ENCODE results near the gene PRKG1. TPM values are rescaled to one million over a fixed set of nuclear protein-coding genes. Genes with fewer than 3 reads are reported as not detected.

The PRKG1 gene
- total and polyA plus RNA-seq, 2 of the 8 experiments (the other 6 are each of a cell fraction or from before 2014, with no cell fraction given), result 4.2 to 15.2 TPM

DNA sequence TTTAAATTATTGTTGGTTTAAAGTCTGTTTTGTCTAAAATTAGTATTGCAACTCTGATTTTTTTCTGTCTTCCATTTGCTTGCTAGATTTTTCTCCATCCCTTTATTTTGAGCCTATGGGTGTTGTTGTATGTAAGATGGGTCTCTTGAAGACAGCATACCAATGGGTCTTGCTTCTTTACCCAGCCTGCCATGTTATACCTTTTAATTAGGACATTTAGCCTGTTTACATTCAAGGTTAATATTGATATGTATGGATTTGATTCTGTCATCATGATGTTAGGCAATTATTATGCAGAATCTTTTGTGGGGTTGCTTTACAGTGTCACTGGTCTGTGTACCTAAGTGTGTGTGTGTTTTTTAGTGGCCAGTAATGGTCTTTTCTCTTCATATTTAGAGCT is 906.5 kb downstream of the PRKG1 start:
- H2AFZ ChIP-seq (ENCODE audit: low read length), result no peak overlapping the region
- H3K36me3 ChIP-seq (ENCODE audit: control insufficient read depth in 2 of 4, insufficient read depth in 4 of 4, low read length in 3 of 4), result no peaks in the 10 kb centered on the region
- no peak overlapping the region for H3K18ac ChIP-seq (ENCODE audit: extremely low read depth, low read length)
- no peak overlapping the region for H3K4ac ChIP-seq (replicated peaks; ENCODE audit: insufficient read length, low read depth, low read length)
- H3K27ac ChIP-seq (ENCODE audit: low read depth, low read length), result no peak overlapping the region
- ChIA-PET CTCF (ENCODE audit: partially characterized antibody) (interaction anchor here (0.7 to 2.0 kb wide), 4 partner anchors 10 to 106 kb away, joined by 3 to 8 read pairs (median 4); no protein-coding TSS in a partner anchor), POLR2A (ENCODE audit: partially characterized antibody) (no interaction called here)
- H3K23me2 ChIP-seq (ENCODE audit: low read depth, low read length), result no peaks in the 10 kb centered on the region
- H3K79me2 ChIP-seq (ENCODE audit: control insufficient read depth in 1 of 2, insufficient read depth in 2 of 2, low read length in 2 of 2), result no peaks in the 10 kb centered on the region
- no peak overlapping the region for H2BK15ac ChIP-seq (ENCODE audit: low read length)
- no peak overlapping the region for H3K4me3 ChIP-seq (ENCODE audit: extremely low read depth in 1 of 4, insufficient read depth in 2 of 4, low read depth in 3 of 4, low read length in 4 of 4)
- FAIRE-seq (no peak), DNase-seq (ENCODE audit: low read depth in 1 of 2, low spot score in 2 of 2) (no peak)
- no peak overlapping the region for H3K14ac ChIP-seq (ENCODE audit: insufficient read length)
- no peak overlapping the region for H3K56ac ChIP-seq (replicated peaks; ENCODE audit: insufficient read length, low read depth, low read length)
- H3K23ac ChIP-seq (ENCODE audit: insufficient read length), result no peak overlapping the region
- H4K91ac ChIP-seq (replicated peaks; ENCODE audit: insufficient read length, low read length), result no peak overlapping the region
- H2BK12ac ChIP-seq (ENCODE audit: low read depth, low read length), result no peak overlapping the region
- peaks cover 0 to 3% of the 10 kb centered on the region in 2 experiments for H4K20me1 ChIP-seq (replicated peaks in 1 of 2; ENCODE audit: control insufficient read depth in 1 of 2, insufficient read depth in 2 of 2, low read length in 2 of 2)
- H4K5ac ChIP-seq (ENCODE audit: insufficient read length, low read depth, low read length), result no peak overlapping the region
- no peaks in the 10 kb centered on the region for H3K9me3 ChIP-seq (ENCODE audit: insufficient read depth in 2 of 2, low read depth in 1 of 2, low read length in 1 of 2)
- H4K8ac ChIP-seq (ENCODE audit: extremely low read depth, insufficient read depth, low read length), result no peak overlapping the region
- H3K27me3 ChIP-seq (replicated peaks in 1 of 4; ENCODE audit: control insufficient read depth in 3 of 4, extremely low read depth in 1 of 4, insufficient read depth in 3 of 4, low read length in 3 of 4), result no peaks in the 10 kb centered on the region
- no peak overlapping the region for H3K4me2 ChIP-seq (ENCODE audit: insufficient read depth in 1 of 2, low read depth in 2 of 2, low read length in 2 of 2)
- H2BK120ac ChIP-seq (replicated peaks; ENCODE audit: low read depth, low read length), result no peak overlapping the region
- H3K79me1 ChIP-seq (ENCODE audit: low read depth, low read length), result no peaks in the 10 kb centered on the region
- H2AK5ac ChIP-seq (ENCODE audit: low read depth, low read length), result no peak overlapping the region
- TF ChIP-seq TAF1 (IDR thresholded peaks at IDR 0.05; ENCODE audit: low read depth, low read length) (no peak), TEAD4 (IDR thresholded peaks at IDR 0.05; ENCODE audit: low read depth, low read length) (no peak), RNF2 (IDR thresholded peaks at IDR 0.05; ENCODE audit: borderline replicate concordance, low read depth, low read length, missing control alignments, poor library complexity, severe bottlenecking) (no peak), EP300 (IDR thresholded peaks at IDR 0.05; ENCODE audit: borderline replicate concordance in 1 of 2, low read depth in 2 of 2, low read length in 2 of 2) (no peak), JUN (IDR thresholded peaks at IDR 0.05; ENCODE audit: low read depth, low read length) (no peak), EGR1 (IDR thresholded peaks at IDR 0.05; ENCODE audit: borderline replicate concordance, low read depth, low read length) (no peak), BCL11A (IDR thresholded peaks at IDR 0.05; ENCODE audit: low read depth in 2 of 2, low read length in 2 of 2) (no peak), PHF8 (conservative IDR thresholded peaks at IDR 0.05; ENCODE audit: low read depth, low read length) (no peak), EZH2 (IDR thresholded peaks at IDR 0.05; ENCODE audit: low read depth, low read length, severe bottlenecking) (no peak), RBBP5 (IDR thresholded peaks at IDR 0.05; ENCODE audit: borderline replicate concordance, low read depth, low read length) (no peak), HDAC2 (IDR thresholded peaks at IDR 0.05; ENCODE audit: borderline replicate concordance in 1 of 2, low read depth in 2 of 2, low read length in 2 of 2) (no peak)
- H3K4me1 ChIP-seq (replicated peaks in 1 of 4; ENCODE audit: control insufficient read depth in 3 of 4, insufficient read depth in 4 of 4, low read length in 3 of 4), result no peaks in the 10 kb centered on the region; a peak in 1 of 7 replicates
- H3K9ac ChIP-seq (replicated peaks in 1 of 4; ENCODE audit: extremely low read depth in 1 of 4, low read depth in 3 of 4, low read length in 3 of 4), result no peak overlapping the region
- no peak overlapping the region for H2BK20ac ChIP-seq (ENCODE audit: low read length)
- H2BK5ac ChIP-seq (ENCODE audit: low read depth, low read length), result no peak overlapping the region

Data from H1 (cell line).